Vagina (tissue), 2 donors: Measurements from ENCODE around the gene SUPT4H1.

ENCODE experiments used
- CTCF ChIP-seq, 3 experiments: fragments of 450-650 bp in 2 of 3; fragments of 200-600 bp in 1 of 3; sonication (generic) in 1 of 3; IDR thresholded peaks; one replicate each; pipeline ENCODE4 v1.5.1; 2017 to 2019; ENCODE audit warnings: antibody characterized with exemption in 3 of 3, mild to moderate bottlenecking in 2 of 3, moderate library complexity in 2 of 3
- POLR2A ChIP-seq, 2 donors: fragments of 450-650 bp; IDR thresholded peaks; one replicate each; pipeline ENCODE4 v1.6.1; 2017; ENCODE audit warnings: antibody characterized with exemption in 2 of 2, mild to moderate bottlenecking in 2 of 2, moderate library complexity in 2 of 2
- POLR2AphosphoS5 ChIP-seq, 2 donors: sonication (generic); formaldehyde crosslinking; IDR thresholded peaks; one replicate each; pipeline ENCODE4 v1.9.0; 2017; ENCODE audit warnings: antibody characterized with exemption in 2 of 2, mild to moderate bottlenecking in 2 of 2, low read depth in 1 of 2; ENCODE audit not compliant: insufficient read depth in 1 of 2

- no peak for TF ChIP-seq CTCF (IDR thresholded peaks at IDR 0.05)
- TF ChIP-seq POLR2A (IDR thresholded peaks at IDR 0.05): no peak
- TF ChIP-seq POLR2AphosphoS5 (IDR thresholded peaks at IDR 0.05; ENCODE audit: insufficient read depth in 1 of 2, low read depth in 1 of 2): no peak
Measured at GRCh38 chr17:58332778-58333735, 18.9 kb downstream of the SUPT4H1 start.
